Activated CD8-positive, alpha-beta memory T cell treated with anti-CD3 and anti-CD28 coated beads, Interleukin-2, amount 50 U/mL, for 4 hours (primary cell): ENCODE results near the gene LRP10.

Experiments used
- DNase-seq: peaks from one replicate; pipeline ENCODE4 v3.0.0-alpha.2; 2020

LRP10 gene

DNA sequence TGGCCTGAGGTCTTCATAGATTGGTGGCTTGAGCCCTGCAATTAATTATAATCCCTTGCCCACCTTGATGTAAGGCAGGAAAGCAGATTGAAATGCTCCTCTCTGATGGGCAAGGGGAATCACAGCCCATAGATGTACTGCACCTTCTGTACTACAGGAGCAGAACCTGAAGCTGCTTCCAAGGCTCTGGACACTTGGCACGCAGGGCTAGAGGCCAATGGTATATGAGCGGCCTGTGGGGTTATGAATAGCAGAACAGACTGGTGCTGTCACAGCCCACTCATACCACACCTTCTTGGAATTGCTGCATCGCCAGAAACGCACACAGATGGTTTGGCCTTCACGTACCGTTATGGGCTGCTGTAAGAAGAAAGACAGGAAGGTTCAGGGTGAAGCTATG is 49.2 kb downstream of the LRP10 start:
- no peak for DNase-seq

DNA sequence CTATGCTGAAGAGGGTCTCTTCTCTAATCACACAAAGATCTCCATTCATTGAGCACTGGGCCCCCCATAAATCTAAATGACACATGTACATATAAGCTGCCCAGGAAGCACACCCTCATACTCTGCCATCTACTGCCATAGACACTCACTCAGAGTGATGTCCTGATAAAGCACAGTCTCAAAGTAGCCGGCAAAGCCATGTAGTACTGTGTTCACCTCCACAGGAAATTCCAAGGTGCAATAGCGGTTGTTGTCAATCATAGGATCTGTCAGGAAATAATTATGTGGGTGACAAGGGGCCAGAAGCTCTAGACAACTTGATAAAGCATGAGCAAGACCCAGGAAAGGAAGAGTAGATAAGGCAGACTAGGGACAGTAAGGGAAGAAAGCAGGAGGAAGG is 50.8 kb downstream of the LRP10 start:
- DNase-seq, result no peak

DNA sequence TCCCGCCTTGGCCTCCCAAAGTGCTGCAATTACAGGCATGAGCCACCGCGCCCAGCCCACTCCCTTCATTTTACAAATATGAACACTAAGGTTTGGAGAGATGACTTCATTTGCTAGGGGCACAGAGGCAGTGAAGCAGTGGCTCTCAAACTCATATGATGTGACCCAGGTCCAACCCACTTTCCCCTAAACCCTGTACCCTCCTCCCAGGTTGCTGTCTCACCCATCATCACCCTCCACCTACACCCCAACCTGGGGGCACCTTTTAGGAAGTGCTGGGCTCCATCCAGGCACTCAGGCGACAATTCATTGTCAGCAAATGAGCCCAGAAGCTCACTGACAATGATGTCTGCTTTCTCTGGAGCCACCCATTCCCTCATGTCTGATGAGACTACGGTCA is 52.2 kb downstream of the LRP10 start:
- DNase-seq, result no peak

DNA sequence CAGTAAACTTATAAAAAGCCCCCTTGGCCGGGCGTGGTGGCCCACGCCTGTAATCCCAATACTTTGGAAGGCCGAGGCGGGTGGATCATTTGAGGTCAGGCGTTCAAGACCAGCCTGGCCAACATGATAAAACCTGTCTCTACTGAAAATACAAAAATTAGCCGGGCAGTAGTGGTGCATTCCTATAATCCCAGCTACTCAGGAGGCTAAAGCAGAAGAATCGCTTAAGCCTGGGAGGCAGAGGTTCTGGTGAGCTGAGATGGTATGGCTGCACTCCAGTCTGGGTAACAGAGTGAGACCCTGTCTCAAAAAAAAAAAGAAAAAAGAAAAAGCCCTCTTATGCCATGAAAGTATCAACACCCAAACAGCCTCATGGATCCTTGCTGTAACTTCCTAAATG is 54.0 kb downstream of the LRP10 start:
- DNase-seq, result no peak

DNA sequence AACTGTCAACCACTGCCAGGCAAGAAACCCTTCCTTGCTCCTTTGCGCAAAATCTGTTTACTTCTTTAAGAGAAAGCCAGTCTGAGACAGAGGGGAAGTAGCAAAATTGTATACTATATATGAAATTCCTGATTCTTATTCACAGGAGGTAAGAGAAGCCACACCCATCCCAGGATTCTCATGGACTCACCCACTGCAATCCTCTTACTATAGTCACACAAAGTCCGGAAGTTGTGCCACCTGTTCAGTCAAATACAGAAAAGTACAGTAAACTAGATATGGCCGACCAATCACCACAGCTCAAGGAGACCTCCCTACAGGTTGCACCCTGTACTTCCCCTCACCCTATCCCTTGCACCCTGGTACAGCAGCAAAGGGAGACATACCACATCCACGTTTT is 54.8 kb downstream of the LRP10 start:
- DNase-seq, result no peak

DNA sequence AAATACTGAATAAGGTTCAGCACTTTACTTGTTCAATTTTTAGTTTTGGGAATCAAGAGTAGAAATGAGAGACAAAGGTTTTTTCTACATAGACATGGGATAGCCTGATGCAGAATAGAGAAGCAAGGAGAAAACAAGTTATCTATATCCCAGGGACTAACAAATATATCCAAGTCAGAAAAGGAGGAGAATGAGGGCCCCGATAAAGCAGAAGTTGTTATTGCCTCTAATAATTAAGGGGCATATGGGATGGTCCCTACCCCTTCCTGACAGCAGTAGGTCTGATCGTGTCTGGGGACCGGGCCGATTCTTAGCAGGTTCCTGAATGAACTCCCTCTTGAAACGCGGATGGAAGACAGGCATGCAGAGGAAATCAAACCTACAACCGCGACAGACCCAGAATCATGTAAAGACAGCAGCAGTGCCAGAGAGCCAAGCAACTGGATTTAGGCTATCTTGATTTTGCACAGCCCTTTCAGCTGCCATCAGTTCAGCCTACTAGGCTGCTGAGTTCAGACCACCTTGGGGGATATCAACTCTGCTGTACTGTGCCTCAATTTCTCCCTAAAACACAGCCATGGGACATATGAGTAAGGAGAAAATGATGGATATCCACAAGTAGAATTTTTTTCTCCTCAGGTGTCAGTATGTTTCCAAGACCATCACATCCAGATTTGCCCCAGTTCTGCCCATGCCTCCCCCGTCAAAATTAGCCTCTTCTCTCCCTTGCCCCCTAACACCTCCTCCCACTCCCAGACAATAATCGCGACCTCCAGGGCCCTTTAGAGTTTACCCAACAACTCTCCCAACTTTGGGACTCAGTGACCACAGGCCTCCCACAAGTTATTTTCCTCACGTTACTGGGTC is 56.9 kb downstream of the LRP10 start:
- DNase-seq, result no peak

DNA sequence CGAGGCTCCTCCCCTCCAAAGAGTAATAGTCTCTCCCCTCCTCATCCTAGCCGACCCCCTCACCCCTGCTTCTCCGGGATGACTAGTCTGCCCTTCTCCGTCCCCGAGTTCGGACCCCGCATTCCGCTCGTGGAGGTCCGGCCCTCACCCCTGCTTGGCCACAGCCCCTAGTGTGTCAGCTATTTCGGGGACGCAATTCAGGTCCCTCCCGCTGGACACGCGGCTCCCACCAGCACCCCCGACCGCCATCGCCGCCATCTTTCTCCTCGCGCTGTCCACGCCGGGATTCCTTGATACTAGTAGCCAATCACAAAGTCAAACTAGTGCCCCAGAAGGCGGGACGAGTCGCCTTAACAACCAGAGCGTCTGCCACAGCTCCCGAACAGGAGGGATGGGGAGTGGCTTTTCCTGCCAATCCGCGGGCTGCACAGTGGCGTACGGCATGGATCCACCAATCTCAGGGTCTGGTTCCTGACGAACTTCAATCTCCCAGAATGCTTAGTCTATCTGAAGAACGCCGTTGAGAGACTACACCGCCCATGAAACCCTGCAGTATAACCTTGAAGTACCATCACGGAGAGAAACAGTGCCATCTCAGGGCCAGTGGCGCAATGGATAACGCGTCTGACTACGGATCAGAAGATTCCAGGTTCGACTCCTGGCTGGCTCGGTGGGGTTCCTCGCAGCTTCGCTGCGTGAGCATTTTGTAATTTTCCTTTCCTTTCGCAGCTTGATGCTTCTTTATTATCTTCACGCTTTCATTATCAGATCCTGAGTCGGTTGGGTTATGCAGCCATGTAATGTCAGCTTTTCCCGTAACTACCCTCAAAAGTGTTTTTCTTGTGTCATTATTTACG is 57.8 kb downstream of the LRP10 start, which contains the start of gene PRMT5:
Gene PRMT5 (minus strand): TSS at position 273 of the 857 bp plus-strand sequence. CDS start 15 bp downstream, at position 258.
- peak; percentile 97 for DNase-seq

DNA sequence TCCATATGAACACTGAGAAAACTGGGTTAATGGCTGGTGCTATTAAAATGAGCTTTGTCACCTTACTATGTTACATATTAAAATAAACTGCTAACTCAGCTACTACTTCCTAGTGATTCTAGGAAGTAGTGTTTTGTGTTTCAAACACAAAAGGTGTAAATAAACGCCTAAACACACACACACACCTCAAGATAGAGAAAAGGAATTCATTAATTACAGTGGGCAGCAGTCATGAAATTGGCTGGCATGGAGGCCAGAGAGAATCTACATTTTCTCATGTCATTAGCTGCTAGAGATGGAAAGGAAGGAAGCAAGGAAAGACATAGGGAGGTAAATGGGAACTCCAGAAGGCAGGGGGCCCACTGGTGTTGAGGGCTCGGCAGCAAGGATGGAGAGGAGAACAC is 58.4 kb downstream of the LRP10 start:
- no peak for DNase-seq
